Stimulated activated CD4-positive, alpha-beta T cell treated with anti-CD3 and anti-CD28 coated beads, Interleukin-12 subunit alpha, Interleukin-12 subunit beta, amount 100 ng/mL, for 4 hours (primary cell): Measurements from ENCODE around the gene DEFB132.
"Not testable (repeated sequence)": the region's sequence is repeated elsewhere in the genome, so short reads cannot be mapped to it uniquely, and the experiment has no call there.

Experiments
- DNase-seq: peaks from one replicate; pipeline ENCODE4 v3.0.0-alpha.2; 2020

Gene DEFB132, protein sequence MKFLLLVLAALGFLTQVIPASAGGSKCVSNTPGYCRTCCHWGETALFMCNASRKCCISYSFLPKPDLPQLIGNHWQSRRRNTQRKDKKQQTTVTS

DNA sequence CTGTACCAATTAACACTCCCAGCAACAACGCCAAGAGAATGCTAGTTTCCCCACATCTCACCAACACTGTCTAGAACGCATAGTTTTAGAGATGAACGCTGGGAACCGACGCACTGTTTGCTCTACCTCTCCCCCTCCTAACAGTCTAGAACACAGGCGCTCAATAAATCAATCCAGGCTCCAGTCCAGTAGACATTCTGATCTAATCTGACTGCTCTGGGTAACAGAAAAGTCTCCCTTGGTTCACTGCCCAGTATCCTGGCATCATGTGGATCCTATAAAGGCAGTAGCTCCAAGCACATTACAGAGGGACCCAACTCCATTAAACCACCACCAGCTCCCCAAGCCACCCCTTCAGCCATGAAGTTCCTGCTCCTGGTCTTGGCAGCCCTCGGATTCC lies at the start of gene DEFB132:
TSS of gene DEFB132 (plus strand) at position 306 of the 400 bp plus-strand sequence. CDS start at position 361, 55 bp downstream.
- DNase-seq = no peak

DNA sequence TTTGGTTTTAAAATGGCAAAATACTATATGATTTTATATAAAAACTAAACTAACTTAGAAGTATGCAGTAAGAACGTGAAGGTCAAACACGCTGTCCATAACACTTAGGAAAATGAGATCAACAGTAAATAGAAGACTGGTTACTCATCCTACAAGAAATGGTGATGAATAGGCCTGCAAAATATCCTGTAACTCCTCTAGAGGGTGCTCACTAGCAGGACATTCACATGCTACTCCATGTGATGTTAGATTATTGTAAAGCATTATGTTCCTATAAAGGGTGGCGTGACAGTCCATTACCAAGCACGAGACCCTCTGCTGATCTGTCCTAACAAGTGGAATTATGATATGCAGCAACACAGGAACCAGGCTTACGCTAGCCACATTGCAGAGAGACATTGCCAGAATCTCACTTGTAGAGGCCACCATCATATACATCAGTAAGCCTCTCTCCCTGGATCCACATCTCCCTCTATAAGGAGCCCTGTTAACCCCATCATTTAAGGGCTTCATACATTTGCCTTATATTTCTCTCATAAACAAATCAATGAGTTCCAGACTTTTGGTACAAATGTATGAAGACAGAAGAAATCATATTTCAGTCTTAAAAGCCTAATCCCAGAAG lies 48.5 kb upstream of the DEFB132 start:
- DNase-seq = no peak

DNA sequence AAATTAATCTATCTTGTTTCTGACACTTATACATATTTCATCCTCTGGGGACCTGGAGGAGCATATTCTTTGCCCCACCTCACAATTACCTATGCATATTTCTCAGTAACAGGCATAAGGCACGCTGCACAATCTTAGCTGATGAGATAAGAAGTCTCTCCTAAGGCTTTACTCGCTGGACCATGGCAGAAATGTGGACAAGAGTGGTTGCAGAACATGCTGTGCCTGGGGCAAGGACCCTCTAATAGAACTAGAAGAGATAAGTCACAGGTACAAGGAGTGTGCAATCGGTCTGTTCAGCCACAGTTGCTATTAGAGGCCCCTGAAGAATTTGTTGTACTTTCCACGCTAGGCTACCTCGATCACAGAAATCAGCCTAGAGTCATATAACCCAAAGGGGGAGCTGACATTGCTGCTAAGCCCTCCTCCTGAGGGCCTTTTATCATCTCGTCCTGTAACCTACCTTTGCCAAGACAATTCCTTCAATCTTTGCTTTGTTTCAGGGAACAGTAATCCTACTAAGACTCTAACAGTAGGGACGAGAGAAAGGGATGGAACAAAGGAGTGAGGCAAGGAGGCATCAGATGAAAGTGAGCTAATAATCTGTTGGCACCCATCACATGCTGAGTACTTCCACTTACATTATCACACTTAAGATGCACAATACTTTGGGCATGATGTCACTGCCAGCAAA lies 46.6 kb upstream of the DEFB132 start:
- DNase-seq = no peak

DNA sequence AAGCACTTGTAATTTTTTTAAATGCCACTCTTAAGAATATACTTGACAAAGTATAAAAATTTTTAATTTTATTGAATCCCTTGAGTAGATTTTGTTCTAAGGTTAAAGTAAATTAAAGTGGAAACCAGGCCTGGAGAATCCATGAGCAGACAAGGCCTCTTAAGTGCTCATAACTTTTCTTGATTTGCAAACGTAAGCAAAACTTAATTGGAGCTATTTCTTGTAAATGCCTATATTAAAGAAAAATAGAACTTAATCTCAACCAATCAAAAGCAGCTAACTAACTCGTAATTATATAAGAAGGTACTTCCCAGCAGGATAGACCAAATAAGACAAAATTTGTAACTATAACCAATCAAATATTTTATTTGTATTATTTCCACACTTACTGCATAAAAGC lies 43.1 kb upstream of the DEFB132 start:
- no peak for DNase-seq

DNA sequence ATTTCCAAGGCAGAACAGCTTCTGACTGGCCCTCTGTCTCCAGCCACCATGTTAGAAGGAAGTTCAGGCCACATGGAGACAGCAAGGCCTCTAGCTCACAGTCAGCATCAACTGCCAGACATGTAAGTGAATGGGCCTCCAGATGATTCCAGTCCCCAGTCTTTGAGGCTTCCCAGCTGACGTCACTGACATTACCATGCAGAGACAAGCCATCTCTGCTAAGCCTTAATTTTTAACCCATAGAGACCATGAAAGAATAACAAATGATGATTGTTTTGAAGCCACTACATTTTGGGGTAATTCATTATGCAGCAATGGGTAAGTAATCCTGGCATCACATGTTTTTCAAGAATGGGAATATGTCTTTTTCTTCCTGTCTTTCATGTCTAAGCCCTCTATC lies 41.7 kb upstream of the DEFB132 start:
- DNase-seq = no peak

DNA sequence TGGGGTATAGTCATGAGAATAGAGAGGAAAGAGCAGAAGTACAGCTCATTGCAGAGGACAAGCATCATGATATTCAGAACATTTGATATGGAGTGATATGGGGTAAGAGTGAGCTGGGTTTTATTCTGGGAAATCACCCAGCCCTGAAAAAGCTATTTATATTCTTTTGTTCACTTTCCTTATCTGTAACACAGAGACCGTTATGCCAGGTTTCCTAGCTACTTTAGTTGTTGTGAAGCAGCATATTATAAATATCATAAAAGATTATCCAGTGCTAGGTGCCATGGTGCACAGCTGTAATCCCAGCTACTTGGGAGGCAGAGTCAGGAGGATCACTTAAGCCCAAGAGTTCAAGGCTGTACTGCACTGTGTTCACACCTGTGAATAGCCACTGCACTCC lies 40.3 kb upstream of the DEFB132 start:
- DNase-seq = no peak

DNA sequence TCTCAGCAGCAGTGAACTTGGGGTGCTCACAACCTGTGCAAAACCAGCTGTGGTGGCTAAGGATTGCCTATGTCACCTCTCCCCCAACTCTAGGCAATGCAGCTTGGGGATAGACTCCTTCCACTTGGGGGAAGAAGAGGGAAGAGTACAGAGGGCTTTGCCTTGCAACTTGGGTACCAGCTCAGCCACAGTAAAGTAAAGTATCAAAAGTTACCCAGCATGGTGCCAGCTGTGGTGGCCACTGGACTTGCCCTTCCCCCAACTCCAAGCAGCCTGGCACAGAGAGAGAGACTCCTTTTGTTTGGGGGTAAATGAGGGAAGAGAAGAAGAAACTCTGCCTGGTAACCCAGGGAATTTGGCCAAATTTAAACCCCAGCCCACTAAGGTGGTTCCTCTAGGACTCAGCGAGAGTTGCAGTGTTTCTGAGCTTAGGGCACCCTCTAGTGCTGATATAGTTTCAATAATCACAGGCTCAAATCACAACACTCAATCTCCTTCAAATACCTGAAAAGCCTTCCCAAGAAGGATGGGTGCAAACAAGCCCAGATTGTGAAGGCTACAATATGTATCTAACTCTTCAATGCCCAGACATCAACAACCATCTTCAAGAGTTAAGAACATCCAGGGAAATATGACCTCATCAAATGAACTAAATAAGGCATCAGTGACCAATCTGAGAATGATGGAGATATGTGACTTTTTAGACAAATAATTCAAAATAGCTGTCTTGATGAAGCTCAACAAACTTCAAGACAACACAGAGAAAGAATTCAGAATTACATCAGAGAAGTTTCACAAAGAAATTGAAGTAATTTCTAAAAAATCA lies 38.0 kb upstream of the DEFB132 start:
- DNase-seq = no peak

DNA sequence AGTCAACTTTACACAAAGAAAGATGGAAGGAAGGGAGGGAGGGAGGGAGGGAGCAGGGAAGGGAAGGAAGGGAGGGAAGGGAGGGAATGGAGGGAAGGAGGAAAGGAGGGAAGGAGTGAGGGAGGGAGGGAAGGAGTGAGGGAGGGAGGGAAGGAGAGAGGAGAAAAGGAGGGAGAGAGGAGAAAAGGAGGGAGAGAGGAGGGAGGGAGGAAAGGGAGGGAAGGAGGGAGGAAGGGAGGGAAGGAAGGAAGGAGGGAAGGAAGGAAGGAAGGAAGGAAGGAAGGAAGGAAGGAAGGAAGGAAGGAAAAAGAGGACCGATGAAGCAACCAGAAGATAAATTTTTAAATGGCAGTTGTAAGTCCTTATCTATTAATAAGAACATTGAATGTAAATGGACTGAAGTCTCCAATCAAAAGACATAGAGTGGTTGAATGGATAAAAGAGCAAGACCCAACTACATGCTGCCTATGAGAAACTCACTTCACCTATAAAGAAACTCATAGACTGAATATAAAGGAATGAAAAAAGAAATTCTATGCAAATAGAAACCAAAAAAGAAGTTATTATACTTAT lies 36.2 kb upstream of the DEFB132 start:
- no peak for DNase-seq

DNA sequence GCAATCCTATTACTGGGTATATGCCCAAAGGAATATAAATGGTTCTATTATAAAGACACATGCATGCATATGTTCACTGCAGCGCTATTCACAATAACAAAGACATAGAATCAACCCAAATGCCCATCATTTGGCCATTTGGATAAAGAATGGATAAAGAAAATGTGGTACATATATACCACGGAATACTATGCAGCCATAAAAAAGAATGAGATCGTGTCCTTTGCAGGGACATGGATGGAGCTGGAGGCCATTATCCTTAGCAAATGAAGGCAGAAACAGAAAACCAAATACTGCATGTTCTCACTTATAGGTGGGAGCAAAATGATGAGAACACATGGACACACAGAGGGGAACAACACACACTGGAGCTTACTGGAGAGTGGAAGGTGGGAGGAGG lies 31.6 kb upstream of the DEFB132 start:
- not testable (repeated sequence) for DNase-seq

DNA sequence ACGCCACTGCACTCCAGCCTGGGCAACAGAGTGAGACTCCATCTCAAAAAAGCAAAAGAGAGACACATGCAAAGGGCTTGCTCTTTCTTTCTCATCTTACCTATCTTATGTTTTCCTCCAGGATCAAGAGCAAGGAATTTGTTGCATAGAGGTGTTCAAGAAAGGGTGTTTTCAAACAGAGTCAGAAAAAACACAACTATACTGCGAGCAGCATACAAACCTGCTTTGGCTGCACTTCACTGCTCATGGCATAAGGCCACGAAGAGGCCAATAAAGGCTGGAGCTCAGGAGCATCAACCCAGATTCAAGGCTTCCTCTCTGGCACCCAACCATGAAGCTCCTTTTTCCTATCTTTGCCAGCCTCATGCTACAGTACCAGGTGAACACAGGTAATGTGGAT lies 30.6 kb upstream of the DEFB132 start, which contains the start of gene DEFB129:
TSS of gene DEFB129 (plus strand) at position 301 of the 400 bp plus-strand sequence. CDS start at position 332, 31 bp downstream.
- no peak for DNase-seq

DNA sequence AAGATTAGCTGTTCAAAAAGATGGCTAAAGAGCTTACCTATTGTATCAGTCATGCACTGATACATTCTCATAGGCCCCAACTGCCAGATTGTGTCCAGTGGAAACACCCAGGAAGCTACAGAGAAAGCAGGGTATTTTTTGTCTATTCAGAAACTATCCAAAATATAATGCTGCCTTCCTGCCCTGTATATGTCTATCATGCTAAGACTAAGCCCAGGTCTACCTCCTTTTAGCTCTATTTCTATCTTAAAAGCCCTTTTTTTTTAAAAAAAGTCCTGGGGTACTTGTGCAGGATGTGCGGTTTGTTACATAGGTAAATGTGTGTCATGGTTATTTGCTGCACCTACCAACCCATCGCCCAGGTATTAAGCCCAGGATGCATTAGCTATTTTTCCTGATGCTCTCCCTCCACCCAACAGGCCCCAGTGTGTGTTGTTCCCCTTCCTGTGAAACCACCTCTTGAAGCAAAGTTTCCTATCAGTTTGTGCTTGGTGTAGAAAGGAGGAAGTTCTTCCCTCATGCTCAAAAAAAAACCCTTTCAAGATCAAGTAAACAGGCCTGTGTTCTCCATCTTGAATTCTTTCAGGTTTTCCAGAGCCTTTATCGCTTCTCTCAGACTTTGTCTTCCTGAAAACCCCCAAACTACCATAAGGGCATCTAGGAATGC lies 30.0 kb upstream of the DEFB132 start:
- no peak for DNase-seq

DNA sequence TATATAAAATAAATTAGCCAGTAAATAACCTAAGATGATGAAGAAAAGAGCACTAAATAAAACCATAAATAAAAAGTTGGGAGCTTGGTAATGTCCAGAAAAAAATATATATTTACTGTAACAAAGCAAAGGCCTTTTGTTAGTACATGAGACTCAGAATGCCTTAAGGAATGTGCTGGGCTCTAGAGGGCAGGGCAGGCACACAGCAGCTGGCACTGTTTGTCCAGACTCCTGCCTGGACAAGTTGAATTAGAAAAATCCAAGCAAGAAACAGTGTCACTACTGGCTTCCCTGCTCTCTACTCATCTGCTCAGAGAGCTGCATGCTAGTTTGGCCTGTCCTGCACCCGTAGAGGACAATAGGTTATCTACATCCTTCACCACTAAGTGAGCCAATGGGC lies 21.6 kb upstream of the DEFB132 start:
- DNase-seq = no peak

DNA sequence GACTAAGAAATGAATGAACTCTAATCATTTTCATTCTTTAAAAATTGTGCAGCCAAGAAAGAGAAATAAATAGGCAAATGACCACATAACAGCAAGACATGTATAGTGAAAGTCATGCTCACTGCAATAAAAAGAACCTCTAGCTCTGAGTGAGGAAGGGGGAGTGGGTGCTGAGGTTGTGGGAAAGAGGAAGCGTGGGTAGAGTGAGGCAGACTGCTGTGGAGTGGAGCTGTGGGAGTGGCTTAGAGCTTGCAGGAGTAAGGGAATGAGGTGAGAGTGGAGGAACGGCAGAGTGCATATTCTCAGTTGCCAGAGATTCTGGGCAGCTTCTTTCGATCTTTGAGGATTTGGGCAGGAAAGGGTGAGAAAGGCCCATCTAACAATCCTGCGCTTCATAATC lies 20.0 kb upstream of the DEFB132 start:
- peak; percentile 7 for DNase-seq

DNA sequence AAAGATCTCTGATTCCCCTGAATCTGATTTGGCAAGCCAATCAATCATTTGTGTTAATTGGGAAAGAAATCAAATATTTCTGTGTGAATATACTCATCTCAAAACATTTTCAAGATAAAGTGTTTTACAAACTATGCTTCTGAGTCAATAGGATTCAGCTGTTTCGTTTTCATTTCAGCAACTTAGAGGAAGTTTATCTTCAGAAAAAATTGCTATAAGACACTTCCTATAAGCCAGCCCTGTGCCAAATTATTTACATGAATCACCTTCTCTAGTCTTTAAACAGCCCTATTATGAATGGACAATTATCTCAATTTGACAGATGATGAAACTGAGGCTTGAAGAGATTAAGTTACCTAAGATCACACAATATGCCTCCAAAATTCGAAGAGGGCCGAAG lies 19.6 kb upstream of the DEFB132 start:
- DNase-seq = no peak

DNA sequence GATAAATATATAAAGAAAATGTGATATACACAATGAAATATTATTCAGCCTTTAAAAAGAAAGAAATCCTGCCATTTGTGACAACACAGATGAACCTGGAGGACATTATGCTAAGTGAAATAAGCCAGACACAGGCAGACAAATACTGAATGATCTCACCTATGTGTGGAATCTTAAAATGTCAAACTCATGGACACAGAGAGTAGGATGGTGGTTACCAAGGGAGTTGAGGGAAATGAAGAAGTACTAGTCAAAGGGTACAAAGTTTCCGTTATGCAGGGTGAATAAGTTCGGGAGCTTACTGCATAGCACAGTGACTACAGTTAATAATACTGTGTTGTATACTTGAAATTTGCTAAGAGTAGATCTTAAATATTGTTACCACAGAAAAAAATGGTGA lies 14.6 kb upstream of the DEFB132 start:
- DNase-seq = no peak

DNA sequence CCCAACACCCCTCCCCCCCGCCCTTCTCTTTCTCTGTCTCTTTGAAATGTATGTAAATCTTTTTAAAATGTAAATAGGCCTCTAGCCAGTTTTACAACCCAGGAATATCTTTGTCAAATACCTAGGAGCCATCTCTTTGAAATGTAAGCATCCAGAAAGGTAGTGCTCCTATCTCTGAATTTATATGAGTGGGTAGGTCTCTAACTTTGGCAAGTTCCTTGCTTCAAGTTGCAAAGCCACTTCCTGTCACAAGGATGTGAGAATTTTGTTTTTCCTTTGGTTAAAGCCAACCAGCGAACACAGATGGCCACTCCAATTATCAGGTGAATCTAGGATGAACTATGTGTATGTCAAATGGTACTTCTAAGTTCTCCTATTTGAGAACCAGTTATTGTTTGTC lies 6.2 kb upstream of the DEFB132 start:
- no peak for DNase-seq

DNA sequence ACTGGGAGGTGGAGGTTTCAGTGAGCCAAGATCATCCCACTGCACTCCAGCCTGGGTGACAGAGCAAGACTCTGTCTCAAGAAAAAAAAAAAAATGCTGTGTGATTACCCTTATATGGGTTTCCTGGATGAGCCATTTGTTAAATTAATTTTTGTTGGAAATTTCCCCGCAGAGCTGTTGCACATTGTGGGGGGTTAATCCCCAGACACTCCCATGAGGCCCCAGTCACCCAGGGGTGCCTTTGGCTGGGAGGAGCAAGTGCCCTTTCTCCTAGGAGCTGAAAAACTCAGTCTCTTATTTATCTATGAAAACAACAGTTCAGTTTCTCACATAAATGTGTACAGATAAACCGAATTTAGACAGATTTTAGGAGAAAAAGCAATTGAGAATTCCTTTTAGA lies 4.7 kb upstream of the DEFB132 start:
- no peak for DNase-seq

DNA sequence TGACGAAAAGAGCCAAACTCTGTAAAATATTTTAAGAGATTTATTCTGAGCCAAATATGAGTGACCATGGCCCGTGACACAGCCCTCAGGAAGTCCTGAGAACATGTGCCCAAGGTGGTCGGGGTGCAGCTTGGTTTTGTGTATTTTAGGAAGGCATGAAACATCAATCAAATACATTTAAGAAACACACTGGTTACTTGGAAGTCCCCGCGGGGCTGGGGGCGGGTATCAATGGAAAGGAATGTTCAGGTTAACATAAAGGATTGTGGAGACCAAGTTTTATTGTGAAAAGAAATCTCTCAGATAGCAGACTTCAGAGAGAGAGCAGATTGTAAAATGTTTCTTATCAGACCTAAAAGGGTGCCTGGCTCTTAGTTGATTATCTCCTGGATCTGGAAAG lies 4.1 kb upstream of the DEFB132 start:
- not testable (repeated sequence) for DNase-seq

DNA sequence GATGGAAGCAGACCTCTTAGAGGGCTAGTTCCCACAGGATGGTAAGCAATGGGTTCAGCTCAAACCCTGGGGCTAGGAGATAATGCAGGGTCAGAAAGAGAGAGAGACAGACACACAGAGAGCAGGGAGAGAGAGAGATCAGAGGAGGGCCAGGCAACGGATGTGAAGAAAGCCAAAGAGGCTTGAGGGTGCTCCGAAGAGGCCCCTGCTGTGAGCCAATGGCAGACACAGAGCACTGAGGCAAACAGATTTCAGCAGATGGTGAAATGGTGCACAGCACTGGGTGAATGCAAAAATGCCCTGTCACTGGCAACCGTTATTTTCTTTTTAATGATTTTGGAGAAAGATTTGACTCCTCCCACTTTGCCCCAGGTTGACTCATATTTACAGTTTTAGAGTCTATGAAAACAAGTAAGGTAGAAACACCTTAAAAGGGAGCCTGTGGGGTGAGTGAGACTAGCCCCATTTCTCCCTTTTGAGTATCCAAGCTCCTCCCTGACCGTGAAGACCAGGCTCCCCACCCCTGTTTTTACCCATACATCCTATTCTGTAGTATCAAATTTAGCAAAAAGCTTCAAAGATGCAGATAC lies 840 bp downstream of the DEFB132 start:
- DNase-seq = no peak

DNA sequence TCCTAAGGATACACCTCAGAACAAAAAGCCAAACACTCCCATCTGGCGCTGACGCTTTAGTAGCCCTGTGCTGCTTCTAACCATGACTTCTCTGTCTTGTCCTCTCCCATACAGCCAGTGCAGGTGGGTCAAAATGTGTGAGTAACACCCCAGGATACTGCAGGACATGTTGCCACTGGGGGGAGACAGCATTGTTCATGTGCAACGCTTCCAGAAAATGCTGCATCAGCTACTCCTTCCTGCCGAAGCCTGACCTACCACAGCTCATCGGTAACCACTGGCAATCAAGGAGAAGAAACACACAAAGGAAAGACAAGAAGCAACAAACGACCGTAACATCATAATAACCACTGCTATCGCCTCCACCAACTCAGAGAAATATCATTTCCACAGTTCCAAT lies 1.4 kb downstream of the DEFB132 start:
- DNase-seq = no peak

DNA sequence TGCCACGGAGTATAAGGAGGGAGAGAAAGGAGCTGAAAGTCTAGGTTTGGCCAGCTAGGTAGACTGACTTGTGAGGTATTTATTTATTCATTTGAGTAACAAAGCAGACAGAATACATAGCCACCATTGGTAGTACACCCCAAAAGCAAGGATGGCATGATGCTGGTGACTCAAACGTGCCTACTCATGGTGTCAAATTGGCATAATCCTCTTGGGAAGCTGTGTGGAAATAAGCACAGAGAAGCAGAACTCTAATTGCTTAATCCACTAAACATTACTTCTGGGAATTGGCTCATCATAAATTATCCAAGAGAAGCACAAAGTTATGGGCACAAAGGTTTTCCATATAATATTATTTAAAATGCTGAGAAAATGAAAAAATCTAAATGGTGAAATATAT lies 2.5 kb downstream of the DEFB132 start:
- DNase-seq = no peak

DNA sequence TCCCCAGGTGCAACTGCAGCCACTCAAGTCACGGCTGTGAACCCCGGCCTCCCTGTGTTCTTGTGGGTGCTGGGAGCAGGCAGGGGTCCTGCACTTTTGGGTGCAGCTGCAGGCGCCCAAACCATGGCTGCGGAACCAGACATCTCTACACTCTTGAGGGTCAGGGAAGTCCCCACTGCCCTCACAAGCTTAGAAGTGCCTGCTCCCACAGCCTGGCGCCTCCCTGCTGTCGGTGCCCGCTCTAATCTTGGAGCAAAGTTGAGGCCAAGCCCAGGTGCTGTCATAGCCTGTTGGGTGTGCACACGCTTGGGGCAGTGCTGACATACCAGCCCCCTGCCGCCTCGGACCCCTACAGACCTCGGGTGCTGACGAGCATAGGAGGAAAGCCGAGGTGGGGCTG lies 6.2 kb downstream of the DEFB132 start:
- no peak for DNase-seq
